Measurements from ENCODE around the gene NUDT19.
A peak's percentile ranks its signal among the peaks of the same experiment; 100 is the strongest.
"Not testable (repeated sequence)": the region's sequence is repeated elsewhere in the genome, so short reads cannot be mapped to it uniquely, and the experiment has no call there.

The NUDT19 gene

DNA sequence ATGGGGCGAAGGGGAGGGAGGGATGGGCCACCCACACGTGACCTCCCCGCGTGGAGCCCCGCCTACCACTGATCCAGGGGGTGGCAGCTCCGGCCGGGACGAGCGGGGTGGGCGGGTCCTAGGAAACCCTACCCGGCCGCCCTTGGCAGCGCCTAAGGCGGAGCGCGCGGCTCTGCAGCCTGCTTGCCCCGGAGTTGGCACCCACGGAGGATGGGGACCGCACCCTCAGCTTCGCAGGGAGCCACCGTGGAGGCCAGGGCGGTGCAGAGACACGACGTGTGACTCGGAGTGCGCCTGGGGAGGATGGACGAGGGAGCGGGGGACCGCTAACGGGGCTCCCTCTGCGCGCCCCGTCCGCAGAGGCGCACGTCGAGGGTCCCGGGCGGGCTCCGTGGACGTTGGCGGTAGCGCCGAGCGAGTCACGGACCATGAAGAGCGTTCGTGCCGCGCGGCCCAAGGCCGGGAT is 15.9 kb upstream of the NUDT19 start, which contains the start of gene RGS9BP:
Gene RGS9BP (plus strand): TSS at position 129 of the 466 bp plus-strand sequence. CDS start 416 bp downstream, outside the sequence.
- peak; percentile 78 for DNase-seq (ENCODE audit: low read depth)

DNA sequence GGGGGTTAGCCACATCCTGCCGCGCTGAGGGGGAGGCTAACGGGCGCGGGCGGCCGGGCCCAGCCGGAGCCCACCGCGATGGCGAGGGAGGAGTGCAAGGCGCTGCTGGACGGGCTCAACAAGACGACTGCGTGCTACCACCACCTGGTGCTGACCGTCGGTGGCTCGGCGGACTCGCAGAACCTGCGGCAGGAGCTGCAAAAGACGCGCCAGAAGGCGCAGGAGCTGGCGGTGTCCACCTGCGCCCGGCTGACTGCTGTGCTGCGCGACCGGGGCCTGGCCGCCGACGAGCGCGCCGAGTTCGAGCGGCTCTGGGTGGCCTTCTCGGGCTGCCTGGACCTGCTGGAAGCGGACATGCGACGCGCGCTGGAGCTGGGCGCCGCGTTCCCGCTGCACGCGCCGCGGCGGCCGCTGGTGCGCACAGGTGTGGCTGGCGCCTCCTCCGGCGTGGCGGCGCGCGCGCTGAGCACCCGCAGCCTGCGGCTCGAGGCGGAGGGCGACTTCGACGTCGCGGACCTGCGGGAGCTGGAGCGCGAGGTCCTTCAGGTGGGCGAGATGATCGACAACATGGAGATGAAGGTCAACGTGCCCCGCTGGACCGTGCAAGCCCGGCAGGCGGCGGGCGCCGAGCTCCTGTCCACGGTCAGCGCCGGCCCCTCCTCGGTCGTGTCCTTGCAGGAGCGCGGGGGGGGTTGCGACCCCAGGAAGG is 15.3 kb upstream of the NUDT19 start:
- DNase-seq (ENCODE audit: low read depth), result no peak

DNA sequence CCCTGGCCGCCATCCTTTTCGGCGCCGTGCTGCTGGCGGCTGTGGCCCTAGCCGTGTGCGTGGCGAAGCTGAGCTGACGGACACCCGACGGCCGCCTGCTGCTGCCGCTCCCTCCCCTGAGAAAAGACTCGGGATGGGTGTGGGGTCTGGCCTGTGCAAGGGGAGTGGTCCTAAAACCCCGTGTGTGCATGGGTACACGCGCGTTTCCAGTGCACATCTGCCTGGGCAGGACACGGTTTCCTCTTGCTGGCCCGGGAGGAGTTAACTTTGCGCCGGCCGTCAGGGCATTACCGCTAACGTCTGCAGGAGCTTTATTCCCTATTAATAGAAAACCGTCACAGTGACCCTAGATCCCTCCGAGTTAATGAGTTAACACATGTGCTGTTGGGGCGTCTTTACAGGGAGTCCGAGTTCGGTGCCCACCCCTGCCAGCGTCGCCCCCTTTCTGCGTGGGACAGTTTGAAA is 14.7 kb upstream of the NUDT19 start:
- DNase-seq (ENCODE audit: low read depth), result no peak

- DNase-seq (ENCODE audit: low read depth), result no peak
Observed at GRCh38 chr19:32677657-32678056, 14.0 kb upstream of the NUDT19 start.

- DNase-seq (ENCODE audit: low read depth), result no peak
Observed at GRCh38 chr19:32680986-32681385, 10.6 kb upstream of the NUDT19 start.

DNA sequence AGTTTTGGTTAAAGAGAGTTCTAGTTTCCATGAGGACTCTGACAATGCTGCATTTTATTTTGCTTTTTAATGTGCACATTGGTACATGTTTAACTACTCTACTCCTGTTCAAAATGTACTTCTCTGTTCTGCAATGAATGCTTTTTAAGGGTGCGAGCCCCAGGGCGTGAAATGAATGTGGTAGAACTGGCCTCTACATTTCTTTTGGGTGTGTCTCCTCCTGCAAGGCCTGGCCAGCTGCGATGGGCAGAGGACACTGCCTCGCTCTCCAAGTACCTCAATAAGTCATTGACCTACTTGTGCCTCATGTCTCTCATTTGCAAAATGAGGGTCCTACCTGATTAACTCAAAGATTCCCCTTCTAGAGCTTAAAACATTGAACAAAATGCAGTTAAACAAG is 9.3 kb upstream of the NUDT19 start:
- DNase-seq (ENCODE audit: low read depth), result no peak

DNA sequence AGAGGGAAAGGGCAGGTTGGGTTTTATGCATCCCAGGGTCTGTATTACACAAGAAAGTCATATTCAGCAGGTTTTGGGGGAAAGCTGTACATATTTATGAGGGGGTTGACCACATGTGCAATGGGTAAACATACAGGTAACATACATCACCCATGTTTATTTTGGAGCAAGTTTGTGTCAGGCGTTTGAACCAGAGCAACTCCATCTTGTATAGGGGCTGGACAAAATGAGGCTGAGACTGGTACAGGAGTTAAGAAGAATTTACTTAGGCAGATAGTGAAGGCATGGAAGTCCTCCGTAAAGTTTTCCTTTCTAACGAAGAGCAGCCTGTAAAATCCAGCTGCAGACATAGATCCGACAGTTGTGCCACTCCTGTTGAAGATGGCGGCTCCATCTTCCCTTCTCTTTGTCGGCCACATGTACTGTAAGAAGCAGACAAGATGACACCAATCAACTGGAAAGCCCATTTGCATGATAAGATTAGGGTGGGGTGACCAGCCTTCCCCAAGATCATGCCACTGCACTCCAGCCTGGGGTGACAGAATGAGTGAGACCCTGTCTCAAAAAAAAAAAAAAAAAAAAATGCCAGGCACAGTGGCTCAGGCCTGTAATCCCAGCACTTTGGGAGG is 4.7 kb upstream of the NUDT19 start:
- no peak for DNase-seq (ENCODE audit: low read depth)

- DNase-seq (ENCODE audit: low read depth), result no peak
Observed at GRCh38 chr19:32687681-32688080, 3.9 kb upstream of the NUDT19 start.

DNA sequence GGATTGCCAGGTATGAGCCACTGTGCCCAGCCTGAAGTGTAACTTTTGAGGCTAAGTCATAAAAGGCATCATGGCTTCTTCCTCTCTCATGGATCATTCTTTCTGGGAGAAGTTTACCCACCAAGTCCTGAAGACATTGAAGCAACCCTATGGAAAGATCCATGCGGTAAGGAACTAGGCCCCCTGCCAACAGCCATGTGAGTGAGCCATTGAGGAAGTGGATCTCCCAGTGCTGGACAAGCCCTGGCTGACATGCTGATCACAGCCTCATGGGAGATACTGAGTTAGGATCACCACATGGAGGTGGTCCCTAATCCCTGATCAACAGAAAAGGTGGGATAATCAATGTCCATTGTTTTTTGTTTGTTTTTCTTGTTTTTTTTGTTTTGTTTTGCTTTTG is 3.3 kb upstream of the NUDT19 start:
- no peak for DNase-seq (ENCODE audit: low read depth)

DNA sequence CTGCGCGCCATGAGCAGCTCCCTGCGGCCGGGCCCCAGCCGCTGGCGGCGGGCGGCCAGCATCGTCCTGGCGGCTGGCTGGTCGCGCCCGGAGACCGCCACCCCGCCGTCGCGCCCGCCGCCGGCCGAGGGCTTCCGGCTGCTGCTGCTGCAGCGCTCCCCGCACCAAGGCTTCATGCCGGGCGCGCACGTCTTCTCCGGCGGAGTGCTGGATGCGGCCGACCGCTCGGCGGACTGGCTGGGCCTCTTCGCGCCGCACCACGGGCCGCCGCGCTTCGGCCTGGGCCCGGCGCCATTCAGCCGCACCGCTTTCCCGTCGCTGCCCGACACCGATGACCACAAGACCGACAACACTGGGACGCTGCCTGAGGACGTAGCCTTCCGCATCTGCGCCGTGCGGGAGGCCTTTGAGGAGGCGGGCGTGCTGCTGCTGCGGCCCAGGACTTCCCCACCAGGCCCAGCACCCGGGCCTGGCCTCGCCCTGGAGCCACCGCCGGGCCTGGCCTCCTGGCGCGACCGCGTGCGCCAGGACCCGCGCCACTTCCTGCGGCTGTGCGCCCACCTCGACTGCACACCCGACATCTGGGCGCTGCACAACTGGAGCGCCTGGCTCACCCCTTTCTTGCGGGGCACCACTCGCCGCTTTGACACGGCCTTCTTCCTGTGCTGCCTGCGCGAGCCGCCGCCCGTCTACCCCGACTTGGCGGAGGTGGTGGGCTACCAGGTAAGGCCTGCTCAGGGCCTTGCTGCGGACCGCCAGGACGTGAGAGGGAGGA is 518 bp downstream of the NUDT19 start:
- peak; percentile 81 for DNase-seq (ENCODE audit: low read depth)

DNA sequence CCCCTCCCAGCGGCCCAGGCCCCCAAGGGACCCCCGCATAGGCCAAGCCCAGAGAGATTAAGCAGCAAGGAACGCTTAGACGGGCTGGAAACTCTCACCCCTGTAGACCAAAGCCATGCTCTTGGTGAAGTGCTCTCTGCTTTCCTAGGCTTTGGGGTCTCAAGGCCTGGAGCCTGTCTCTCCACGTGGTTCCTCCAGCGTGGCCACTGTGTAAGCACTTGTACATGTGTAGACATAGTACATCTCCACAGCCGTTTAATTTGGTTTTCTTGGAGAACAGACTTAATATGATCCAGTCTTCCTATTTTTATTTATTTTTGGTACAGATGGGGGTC is 1.1 kb downstream of the NUDT19 start:
- DNase-seq (ENCODE audit: low read depth), result no peak

- not testable (repeated sequence) for DNase-seq (ENCODE audit: low read depth)
Observed at GRCh38 chr19:32693151-32694108, 1.8 kb downstream of the NUDT19 start.

DNA sequence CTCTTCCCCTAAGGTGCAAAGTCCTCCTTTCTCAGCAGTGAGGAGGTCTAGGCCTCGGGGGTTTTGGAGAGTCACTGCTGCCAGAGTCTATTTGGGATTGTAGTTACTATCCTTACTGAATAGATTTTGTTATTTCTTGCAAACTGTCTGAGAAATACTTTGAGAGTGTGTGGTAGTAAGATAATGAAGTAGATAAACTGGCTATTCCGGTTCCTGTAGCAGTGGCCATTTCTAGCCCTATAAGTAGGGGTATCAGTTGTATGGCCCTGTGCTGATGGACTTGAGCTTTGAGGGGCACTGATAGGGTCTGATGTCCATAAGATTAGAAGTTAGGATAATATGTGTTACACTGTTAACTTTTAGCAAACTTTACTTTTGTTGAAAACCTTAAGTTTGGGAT is 2.7 kb downstream of the NUDT19 start:
- not testable (repeated sequence) for DNase-seq (ENCODE audit: low read depth)

DNA sequence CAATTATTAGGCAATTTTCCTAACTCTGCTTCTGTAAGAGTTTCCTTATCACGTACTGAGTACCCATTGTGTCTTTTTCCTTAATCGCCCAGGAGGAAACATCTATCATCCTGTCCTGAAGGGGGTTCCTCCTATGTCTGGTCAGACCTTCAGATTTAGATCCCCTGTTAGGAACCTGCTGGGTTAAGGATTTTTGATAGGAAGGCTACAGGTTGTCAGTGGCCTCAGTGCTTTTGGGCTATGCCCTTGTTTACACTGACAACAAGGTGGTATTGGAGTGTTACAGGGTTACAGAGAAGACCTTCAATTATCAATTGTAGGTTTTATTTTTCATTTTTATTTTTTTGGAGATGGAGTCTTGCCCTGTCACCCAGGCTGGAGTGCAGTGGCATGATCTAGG is 3.2 kb downstream of the NUDT19 start:
- DNase-seq (ENCODE audit: low read depth), result not testable (repeated sequence)

- DNase-seq (ENCODE audit: low read depth), result not testable (repeated sequence)
Observed at GRCh38 chr19:32695506-32695905, 3.9 kb downstream of the NUDT19 start.

GRCh38 chr19:32696771-32697170 is 5.2 kb downstream of the NUDT19 start:
- not testable (repeated sequence) for DNase-seq (ENCODE audit: low read depth)

GRCh38 chr19:32700129-32700528 is 8.5 kb downstream of the NUDT19 start:
- DNase-seq (ENCODE audit: low read depth), result not testable (repeated sequence)

DNA sequence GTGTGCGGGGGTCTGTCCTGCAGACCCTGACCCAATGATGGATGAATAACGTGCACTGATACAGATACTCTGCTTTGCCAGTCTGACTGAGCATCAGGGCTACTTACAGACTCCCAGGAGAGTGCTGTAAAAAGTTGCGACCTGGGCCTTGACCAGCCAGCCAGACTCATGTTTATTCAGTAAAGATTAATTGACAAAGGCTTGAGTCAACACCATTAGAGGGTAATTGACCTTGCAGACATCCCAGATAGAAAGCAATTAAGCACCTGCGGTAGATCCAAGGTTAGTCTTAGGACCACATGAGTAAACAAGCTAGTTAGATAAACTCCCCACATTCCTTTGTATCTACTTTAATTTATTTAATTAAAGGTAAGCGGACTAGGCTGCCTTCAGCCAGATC is 10.4 kb downstream of the NUDT19 start:
- no peak for DNase-seq (ENCODE audit: low read depth)

DNA sequence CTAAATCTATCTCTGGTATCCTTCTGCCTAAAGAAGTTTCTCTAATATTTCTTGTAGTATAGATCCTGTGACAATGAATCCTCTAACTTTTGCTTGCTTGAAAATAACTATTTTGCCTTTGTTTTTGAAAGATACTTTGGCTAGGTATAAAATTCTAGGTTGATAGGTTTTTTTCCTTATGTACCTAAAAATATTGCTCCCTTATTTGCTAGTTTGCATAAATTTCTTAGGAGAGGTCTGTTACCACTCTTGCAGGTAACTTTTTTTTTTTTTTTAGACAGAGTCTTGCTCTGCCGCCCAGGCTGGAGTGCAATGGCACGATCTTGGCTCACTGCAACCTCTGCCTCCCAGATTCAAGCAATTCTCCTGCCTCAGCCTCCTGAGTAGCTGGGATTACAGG is 12.4 kb downstream of the NUDT19 start:
- not testable (repeated sequence) for DNase-seq (ENCODE audit: low read depth)

- no peak for DNase-seq (ENCODE audit: low read depth)
Observed at GRCh38 chr19:32708457-32708856, 16.8 kb downstream of the NUDT19 start.

DNA sequence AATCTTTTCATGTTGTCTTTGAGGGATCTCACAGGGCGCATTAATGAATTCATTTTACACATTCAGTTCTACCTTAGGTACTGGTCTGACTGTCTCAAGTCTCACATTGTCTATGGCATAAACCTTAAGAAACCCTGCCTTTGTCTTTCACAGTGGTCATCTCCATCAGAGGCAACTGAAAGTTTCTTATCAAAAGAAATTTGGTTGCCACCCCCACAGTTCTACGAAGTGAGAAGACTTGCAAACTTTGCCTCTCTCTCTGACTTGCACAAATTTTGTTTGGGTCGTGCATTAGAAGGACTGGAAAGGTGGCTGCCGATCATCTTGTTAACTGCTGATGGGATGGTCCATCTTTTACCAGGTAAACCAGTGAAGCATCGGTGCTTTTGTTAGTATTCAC is 17.4 kb downstream of the NUDT19 start:
- DNase-seq (ENCODE audit: low read depth), result no peak

DNA sequence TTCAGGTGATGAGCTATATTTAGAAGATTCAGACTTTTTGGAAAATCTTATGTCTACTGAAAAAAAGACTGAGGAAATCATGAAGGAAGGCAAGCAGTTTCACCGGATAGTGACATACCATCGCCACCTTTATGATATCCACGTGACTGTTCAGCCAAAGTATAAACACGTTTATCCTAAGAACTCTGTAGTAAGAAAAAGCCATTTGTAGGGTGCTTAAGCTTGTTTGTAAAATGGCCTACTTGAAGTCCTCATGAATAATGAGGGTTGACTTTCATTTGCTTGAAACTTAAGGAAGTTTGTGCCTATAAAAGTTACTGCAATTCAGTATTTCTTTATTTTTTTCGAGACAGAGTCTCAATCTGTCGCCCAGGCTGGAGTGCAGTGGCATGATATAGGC is 20.1 kb downstream of the NUDT19 start:
- DNase-seq (ENCODE audit: low read depth), result no peak
